Raji (cell line): ENCODE measurements around the gene PEX5.

ENCODE experiments used
- POLR2A ChIP-seq: IDR thresholded peaks from 2 replicates; pipeline ENCODE4 v1.6.1; 2011; ENCODE audit warnings: low read depth, low read length, control low read depth; ENCODE audit not compliant: insufficient read depth

Gene PEX5

GRCh38 chr12:7154901-7155470 is 34.5 kb upstream of the PEX5 start:
- no peak for TF ChIP-seq POLR2A

- no peak for TF ChIP-seq POLR2A
These were observed 33.9 kb upstream of the PEX5 start for GRCh38 chr12:7155471-7156034.

GRCh38 chr12:7156259-7157197 is 33.0 kb upstream of the PEX5 start:
- TF ChIP-seq POLR2A: no peak

GRCh38 chr12:7157391-7157790 is 32.1 kb upstream of the PEX5 start:
- no peak for TF ChIP-seq POLR2A

- TF ChIP-seq POLR2A: no peak
These were observed 30.5 kb upstream of the PEX5 start for GRCh38 chr12:7158781-7159609.

- no peak for TF ChIP-seq POLR2A
These were observed 29.3 kb upstream of the PEX5 start for GRCh38 chr12:7160183-7160582.

- TF ChIP-seq POLR2A: no peak
These were observed 28.2 kb upstream of the PEX5 start for GRCh38 chr12:7161327-7161726.

- TF ChIP-seq POLR2A: no peak
These were observed 27.7 kb upstream of the PEX5 start for GRCh38 chr12:7161811-7162210.

- TF ChIP-seq POLR2A: no peak
These were observed 26.8 kb upstream of the PEX5 start for GRCh38 chr12:7162691-7163114.

GRCh38 chr12:7169951-7170350 is 19.5 kb upstream of the PEX5 start:
- no peak for TF ChIP-seq POLR2A

- no peak for TF ChIP-seq POLR2A
These were observed 17.6 kb upstream of the PEX5 start for GRCh38 chr12:7171854-7172253.

- no peak for TF ChIP-seq POLR2A
These were observed 14.0 kb upstream of the PEX5 start for GRCh38 chr12:7175493-7175892.

GRCh38 chr12:7176595-7176994 is 12.9 kb upstream of the PEX5 start:
- TF ChIP-seq POLR2A: no peak

GRCh38 chr12:7178481-7178880 is 11.0 kb upstream of the PEX5 start:
- no peak for TF ChIP-seq POLR2A

GRCh38 chr12:7180685-7181084 is 8.8 kb upstream of the PEX5 start:
- TF ChIP-seq POLR2A: no peak

- no peak for TF ChIP-seq POLR2A
These were observed 706 bp upstream of the PEX5 start for GRCh38 chr12:7188562-7189397.
